Neuron (in vitro differentiated cells): Measurements from ENCODE around the gene DCUN1D2.

ENCODE experiments used
- H2AFZ ChIP-seq: one replicate; pipeline ENCODE4 v1.6.1; 2013; ENCODE audit warnings: low read depth, mild to moderate bottlenecking, inconsistent platforms, low read length, moderate library complexity
- H3K27me3 ChIP-seq: one replicate; pipeline ENCODE4 v1.6.1; 2013; ENCODE audit warnings: low read length; ENCODE audit not compliant: insufficient read depth
- H3K36me3 ChIP-seq: one replicate; pipeline ENCODE4 v1.6.1; 2013; ENCODE audit warnings: low read length; ENCODE audit not compliant: insufficient read depth
- H3K4me1 ChIP-seq: one replicate; pipeline ENCODE4 v1.6.1; 2013; ENCODE audit warnings: low read length; ENCODE audit not compliant: insufficient read depth
- H3K4me3 ChIP-seq: 2 replicates; pipeline ENCODE4 v1.5.1; 2013; ENCODE audit warnings: mild to moderate bottlenecking, low read length, moderate library complexity
- H3K9me3 ChIP-seq: one replicate; pipeline ENCODE4 v1.6.1; 2013; ENCODE audit warnings: low read length

The DCUN1D2 gene

GRCh38 chr13:113413178-113413897 lies 77.2 kb downstream of the DCUN1D2 start:
- Histone ChIP-seq H3K9me3 (peaks cover 9% of the 10 kb centered on the region), H3K4me3 (no peak overlapping the region), H3K4me1 (peaks cover 6% of the 10 kb centered on the region), H3K27me3 (no peaks in the 10 kb centered on the region), H3K36me3 (no peaks in the 10 kb centered on the region), H2AFZ (no peak overlapping the region)

- Histone ChIP-seq H3K27me3 (no peaks in the 10 kb centered on the region), H3K36me3 (no peaks in the 10 kb centered on the region), H3K9me3 (peaks cover 9% of the 10 kb centered on the region), H3K4me3 (no peak overlapping the region), H3K4me1 (peaks cover 3% of the 10 kb centered on the region), H2AFZ (no peak overlapping the region)
Measured at GRCh38 chr13:113412440-113412839, 78.1 kb downstream of the DCUN1D2 start.

- Histone ChIP-seq H3K4me3 (no peak overlapping the region), H3K36me3 (no peaks in the 10 kb centered on the region), H2AFZ (no peak overlapping the region), H3K27me3 (no peaks in the 10 kb centered on the region), H3K4me1 (no peaks in the 10 kb centered on the region), H3K9me3 (peaks cover 9% of the 10 kb centered on the region)
Measured at GRCh38 chr13:113411216-113412023, 79.1 kb downstream of the DCUN1D2 start.

- Histone ChIP-seq H3K9me3 (peaks cover 9% of the 10 kb centered on the region), H3K4me1 (no peaks in the 10 kb centered on the region), H3K36me3 (no peaks in the 10 kb centered on the region), H3K27me3 (no peaks in the 10 kb centered on the region), H3K4me3 (no peak overlapping the region), H2AFZ (no peak overlapping the region)
Measured at GRCh38 chr13:113410472-113411201, 79.9 kb downstream of the DCUN1D2 start.

- Histone ChIP-seq H3K4me3 (no peak overlapping the region), H3K9me3 (peaks cover 9% of the 10 kb centered on the region), H3K36me3 (no peaks in the 10 kb centered on the region), H3K27me3 (no peaks in the 10 kb centered on the region), H3K4me1 (no peaks in the 10 kb centered on the region), H2AFZ (no peak overlapping the region)
Measured at GRCh38 chr13:113408562-113408961, 81.9 kb downstream of the DCUN1D2 start.

- Histone ChIP-seq H3K36me3 (no peaks in the 10 kb centered on the region), H2AFZ (no peak overlapping the region), H3K9me3 (peaks cover 5% of the 10 kb centered on the region), H3K27me3 (no peaks in the 10 kb centered on the region), H3K4me1 (no peaks in the 10 kb centered on the region), H3K4me3 (no peak overlapping the region)
Measured at GRCh38 chr13:113407531-113408393, 82.7 kb downstream of the DCUN1D2 start.

- Histone ChIP-seq H3K27me3 (no peaks in the 10 kb centered on the region), H3K4me1 (no peaks in the 10 kb centered on the region), H3K4me3 (no peak overlapping the region), H3K9me3 (peaks cover 3% of the 10 kb centered on the region), H3K36me3 (no peaks in the 10 kb centered on the region), H2AFZ (no peak overlapping the region)
Measured at GRCh38 chr13:113407103-113407530, 83.4 kb downstream of the DCUN1D2 start.

- H3K9me3 ChIP-seq: peaks cover 3% of the 10 kb centered on the region
- H2AFZ ChIP-seq: no peak overlapping the region
- H3K4me1 ChIP-seq: no peaks in the 10 kb centered on the region
- no peaks in the 10 kb centered on the region for H3K36me3 ChIP-seq
- H3K27me3 ChIP-seq: no peaks in the 10 kb centered on the region
- no peak overlapping the region for H3K4me3 ChIP-seq
Measured at GRCh38 chr13:113406321-113407102, 84.0 kb downstream of the DCUN1D2 start.
